C4-2B (cell line): ENCODE measurements around the gene TRAPPC12.
A peak's percentile ranks its signal among the peaks of the same experiment; 100 is the strongest.

Experiments
- H3K27ac ChIP-seq: fragments of 450-650 bp; 2 replicates; pipeline ENCODE4 v1.5.1; 2017
- CTCF ChIP-seq: fragments of 450-650 bp; conservative IDR thresholded peaks from 2 replicates; pipeline ENCODE4 v1.5.1; 2017; ENCODE audit warnings: mild to moderate bottlenecking
- ZFX ChIP-seq: fragments of 450-650 bp; IDR thresholded peaks from 2 replicates; pipeline ENCODE4 v1.6.1; 2017

Gene TRAPPC12

GRCh38 chr2:3457524-3458395 is 78.3 kb downstream of the TRAPPC12 start:
- TF ChIP-seq CTCF (no peak), ZFX (no peak)
- no peak overlapping the region for H3K27ac ChIP-seq

GRCh38 chr2:3458396-3459184 is 79.1 kb downstream of the TRAPPC12 start:
- no peak overlapping the region for H3K27ac ChIP-seq
- TF ChIP-seq ZFX (no peak), CTCF (no peak)

- H3K27ac ChIP-seq: no peak overlapping the region
- TF ChIP-seq ZFX (no peak), CTCF (no peak)
These were observed 79.9 kb downstream of the TRAPPC12 start for GRCh38 chr2:3459185-3460015.

GRCh38 chr2:3460156-3460555 is 80.7 kb downstream of the TRAPPC12 start:
- TF ChIP-seq ZFX: no peak
- no peak for TF ChIP-seq CTCF
- no peak overlapping the region for H3K27ac ChIP-seq

- no peak overlapping the region for H3K27ac ChIP-seq
- no peak for TF ChIP-seq CTCF
- no peak for TF ChIP-seq ZFX
These were observed 81.6 kb downstream of the TRAPPC12 start for GRCh38 chr2:3460831-3461800.

GRCh38 chr2:3461801-3462492 is 82.5 kb downstream of the TRAPPC12 start:
- TF ChIP-seq CTCF (peak; percentile 92), ZFX (no peak)
- no peak overlapping the region for H3K27ac ChIP-seq
